Renal cortex interstitium (tissue), 11 donors: ENCODE measurements around the gene USP16. TPM values are rescaled to one million over a fixed set of nuclear protein-coding genes. Genes with fewer than 3 reads are reported as not detected.
"Not testable (repeated sequence)": the region's sequence is repeated elsewhere in the genome, so short reads cannot be mapped to it uniquely, and the experiment has no call there.

Experiments used
- DNase-seq, 11 donors: peaks; one replicate each; pipeline ENCODE4 v3.0.0-alpha.2; 2013; ENCODE audit warnings: low read depth in 9 of 11, low spot score in 4 of 11; ENCODE audit errors: extremely low read depth in 1 of 11
- polyA plus RNA-seq, 3 donors: library from polyadenylated mRNA; unstranded; fragments of 120-200 nt; gene quantifications; one replicate each; pipeline ENCODE4 v1.2.1, GENCODE V29; 2013; ENCODE audit not compliant: insufficient read length in 3 of 3

USP16 gene
- polyA plus RNA-seq, 3 donors = 47.0 to 59.2 (median 53.8) TPM

DNA sequence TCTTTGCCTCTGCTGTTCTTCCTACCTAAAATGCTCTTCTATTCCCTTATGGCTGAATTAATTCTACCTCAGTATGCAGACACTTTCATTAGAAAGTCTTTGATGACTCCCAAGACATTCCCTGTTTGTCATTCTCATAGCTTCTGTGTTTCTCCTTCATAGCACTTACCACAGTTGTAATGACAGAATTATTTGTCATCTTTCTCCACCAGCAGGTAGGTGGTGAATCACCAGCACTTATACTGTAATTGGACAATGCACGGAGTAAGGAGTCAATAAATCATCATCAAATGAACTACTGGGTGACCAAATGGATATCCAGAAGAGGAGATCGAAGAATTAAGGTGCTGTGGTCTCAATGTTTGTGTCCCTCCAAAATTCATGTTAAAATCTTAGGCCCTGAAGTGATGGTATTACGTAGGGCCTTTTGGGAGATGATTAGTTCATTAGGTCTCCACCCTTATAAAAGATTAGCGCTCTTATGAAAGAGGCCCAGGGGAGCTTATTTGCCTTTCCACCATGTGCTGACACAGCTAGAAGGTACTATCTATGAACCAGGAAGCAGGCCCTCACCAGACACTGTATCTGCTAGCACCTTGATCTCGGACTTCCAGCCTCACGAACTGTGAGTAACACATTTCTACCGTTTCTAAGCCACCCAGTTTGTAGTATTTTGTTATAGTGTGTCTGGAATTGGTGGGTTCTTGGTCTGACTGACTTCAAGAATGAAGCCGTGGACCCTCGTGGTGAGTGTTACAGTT lies 51.4 kb downstream of the USP16 start:
- DNase-seq = no peak

DNA sequence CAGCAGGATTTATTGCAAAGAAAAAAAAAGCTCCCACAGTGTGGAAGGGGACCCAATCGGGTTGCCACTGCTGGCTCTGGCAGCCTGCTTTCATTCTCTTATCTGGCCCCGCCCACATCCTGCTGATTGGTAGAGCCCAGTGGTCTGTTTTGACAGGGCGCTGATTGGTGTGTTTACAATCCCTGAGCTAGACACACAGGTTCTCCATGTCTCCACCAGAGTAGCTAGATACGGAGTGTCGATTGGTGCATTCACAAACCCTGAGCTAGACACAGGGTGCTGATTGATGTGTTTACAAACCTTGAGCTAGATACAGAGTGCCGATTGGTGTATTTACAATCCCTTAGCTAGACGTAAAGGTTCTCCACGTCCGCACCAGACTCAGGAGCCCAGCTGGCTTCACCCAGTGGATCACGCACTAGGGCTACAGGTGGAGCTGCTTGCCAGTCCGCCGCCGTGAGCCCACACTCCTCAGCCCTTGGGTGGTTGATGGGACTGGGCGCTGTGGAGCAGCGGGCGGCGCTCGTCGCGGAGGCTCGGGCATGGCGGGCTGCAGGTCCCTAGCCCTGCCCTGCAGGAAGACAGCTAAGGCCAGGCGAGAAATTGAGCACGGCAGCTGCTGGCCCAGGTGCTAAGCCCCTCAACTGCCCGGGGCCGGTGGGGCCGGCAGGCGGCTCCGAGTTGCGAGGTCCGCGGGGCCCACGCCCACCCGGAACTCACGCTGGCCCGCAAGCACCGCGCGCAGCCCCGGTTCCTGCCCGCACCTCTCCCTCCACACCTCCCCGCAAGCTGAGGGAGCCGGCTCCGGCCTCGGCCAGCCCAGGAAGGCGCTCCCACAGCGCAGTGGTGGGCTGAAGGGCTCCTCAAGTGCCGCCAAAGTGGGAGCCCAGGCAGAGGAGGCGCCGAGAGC lies 52.5 kb downstream of the USP16 start:
- DNase-seq = not testable (repeated sequence)

DNA sequence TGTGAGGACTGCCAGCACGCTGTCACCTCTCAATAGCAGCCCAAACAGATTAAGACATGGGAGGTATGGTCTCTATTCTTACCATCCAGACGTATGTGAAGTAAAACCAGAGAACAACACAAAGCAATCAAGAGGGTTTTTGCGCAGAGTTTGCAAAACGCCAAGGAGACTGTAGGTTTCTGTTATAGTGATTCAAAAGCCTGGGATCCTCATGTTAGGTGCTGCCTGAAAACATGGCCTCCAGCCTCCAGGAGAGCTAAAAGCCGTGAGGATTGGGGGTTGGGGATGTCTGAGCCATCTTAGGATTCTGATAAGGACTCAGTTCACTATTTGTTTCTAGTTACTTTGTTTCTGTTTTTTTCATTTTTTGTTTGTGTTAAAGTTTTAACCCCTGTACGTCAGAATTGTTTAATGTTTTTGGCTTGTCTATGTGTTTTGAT lies 53.2 kb downstream of the USP16 start:
- DNase-seq = no peak

DNA sequence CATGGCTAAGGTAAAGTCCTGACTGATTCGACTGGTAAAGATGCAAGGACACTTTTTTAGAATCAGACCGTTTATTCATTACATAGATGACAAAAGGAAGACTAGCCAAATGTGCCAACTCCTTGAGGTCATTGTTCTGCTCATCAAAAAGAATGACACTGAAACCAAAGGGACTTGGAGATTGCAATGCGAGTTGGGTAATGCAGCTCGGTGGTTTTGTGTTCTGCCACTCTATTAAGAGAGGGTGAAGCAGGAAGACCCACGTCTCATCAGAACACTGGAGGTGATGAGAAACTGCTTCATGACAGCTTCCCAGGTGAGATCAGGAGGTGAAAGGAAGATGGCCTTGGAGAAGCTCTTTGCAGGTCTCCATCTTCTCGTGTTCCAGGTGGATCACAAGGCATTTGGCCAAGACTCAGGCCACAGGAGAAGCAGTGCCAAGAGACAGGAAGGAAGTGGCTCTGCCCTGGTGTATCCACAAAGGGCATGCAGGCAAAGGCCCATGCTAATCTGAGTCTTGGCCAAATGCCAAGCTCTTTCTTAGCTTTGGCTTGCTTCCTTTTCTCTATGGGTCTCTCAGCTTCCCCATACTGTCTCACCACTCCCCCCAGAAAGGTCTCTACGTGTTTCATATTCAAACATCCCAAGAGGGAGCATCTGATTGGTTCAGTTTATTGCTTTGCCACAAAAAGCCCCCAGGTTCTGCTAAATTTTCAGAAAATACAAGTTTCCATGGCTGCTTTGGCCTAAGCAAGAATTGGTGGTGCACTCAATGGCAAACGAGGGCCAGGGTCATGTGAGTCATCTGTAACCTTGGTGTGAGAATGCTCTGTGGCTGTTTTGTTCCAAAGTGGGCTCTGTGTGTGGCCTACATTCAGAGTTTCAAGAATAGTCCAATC lies 54.6 kb downstream of the USP16 start:
- no peak for DNase-seq

DNA sequence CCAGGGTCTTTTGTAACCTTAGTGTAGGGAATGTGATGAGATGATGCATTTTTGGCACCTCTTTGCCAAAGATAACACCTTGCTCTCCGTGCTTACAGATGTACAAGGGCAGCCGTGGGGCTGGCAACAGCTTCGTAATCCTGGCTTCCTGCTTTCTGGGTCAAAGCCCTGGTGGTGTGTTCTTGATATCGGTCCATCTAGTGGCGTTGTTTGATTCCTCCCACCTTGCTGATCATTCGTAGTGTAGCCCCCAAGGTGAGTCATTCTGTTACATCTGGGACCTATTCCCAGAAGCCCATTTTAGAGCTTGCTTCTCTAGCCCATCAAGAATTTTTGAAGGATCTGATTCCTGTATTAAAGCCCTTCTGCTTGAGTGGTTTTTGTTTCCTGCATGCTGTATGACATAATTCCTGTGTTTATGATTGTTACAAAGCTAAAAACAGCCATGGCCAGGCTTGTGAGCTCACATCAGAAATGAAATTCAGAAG lies 56.0 kb downstream of the USP16 start:
- no peak for DNase-seq

DNA sequence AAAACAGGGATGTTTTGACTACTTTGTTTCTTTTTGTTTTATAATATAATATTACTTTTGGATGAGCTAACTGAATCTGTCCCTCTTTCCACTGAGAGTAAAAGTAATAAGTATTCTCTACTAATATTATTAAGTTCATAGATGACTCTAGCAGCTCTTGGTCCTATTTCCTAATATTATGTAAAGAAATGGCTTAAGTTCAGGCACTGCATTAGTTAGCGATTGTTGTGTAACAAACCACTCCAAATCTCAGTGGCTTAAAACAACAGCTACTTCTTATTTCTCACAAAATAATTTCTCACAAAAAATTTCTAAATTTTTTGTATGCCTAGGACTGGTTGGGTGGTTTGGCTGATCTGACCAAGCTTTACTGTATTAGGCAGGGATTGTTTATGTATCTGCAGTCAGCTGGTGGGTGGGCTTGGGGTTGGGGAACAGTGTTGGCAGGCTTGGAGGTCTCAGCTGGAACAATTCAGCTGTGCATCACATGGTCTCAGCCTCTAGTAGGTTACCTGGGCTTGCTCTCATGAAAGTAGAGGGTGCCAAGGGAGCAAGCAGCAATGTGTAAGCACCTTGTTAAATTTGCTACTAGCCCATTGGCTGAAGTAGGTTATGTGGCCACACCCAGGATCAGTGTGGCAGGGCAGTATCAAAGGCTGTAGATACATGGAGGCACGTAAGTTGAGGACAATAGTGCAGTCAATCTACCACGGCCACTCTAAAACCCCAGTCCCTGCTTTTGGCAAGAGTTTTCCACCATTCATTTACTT lies 57.8 kb downstream of the USP16 start:
- DNase-seq = no peak

DNA sequence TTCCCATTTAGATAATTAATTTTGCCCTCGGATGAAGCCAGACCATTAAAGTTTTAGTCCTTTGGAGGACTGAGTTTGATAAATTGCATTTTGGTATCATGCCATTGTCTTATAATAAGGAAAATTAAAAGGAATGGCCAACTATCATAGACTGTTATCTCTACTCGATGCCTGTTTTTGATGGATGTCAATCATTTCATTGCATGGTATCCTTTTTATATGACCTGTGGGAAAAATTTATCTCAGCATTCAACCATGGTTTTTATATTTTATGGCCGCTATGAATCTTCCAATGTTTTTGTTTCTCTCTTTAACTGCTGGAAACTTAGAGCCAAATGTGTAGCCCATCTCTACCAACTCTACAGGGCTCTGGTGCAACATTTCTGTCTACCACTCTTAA lies 58.8 kb downstream of the USP16 start:
- DNase-seq = no peak

DNA sequence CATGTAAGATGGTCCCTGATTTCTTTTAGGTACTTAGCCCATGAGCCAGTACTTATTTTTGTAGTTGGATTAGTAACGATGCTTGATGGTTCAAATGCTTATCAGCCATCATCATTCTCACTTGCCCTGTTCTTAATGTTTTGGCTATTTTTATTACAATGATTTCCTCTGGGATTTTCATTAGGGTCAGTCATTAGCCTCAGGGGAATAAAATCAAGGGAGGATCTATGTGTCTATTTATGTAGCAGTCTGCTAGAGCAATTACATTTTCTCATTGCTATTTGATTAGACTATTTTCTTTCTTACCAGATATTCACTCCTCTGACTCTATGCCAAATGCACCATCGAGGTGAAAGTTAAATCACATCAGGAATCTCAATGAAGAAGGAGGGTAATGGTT lies 59.9 kb downstream of the USP16 start:
- no peak for DNase-seq

DNA sequence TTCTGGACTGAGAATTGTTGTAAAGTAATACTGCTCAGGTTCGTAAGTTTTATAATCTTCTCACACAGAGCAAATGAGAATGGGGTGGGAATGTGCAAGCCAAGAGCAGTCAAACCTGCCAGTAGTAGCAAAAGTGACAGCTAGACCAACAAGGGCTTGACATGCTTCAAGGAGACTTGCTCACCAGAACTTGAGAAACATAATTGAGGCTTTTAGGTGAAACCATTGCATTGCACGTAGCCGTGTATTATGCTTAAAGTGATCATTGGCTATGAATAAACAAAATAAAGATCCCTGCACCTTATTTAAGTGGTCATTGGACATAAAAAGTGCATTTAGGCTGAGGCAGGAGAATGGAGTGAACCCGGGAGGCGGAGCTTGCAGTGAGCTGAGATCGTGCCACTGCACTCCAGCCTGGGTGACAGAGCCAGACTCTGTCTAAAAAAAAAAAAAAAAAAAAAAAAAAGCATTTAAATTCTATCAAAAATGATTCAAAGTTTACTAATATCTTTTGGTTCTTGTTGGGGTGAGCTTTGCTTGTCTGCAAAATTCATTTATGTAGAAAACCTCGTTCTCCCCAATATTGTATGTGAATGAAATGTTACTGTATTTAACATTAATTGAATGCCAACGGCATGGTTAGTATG lies 60.8 kb downstream of the USP16 start:
- DNase-seq = no peak

DNA sequence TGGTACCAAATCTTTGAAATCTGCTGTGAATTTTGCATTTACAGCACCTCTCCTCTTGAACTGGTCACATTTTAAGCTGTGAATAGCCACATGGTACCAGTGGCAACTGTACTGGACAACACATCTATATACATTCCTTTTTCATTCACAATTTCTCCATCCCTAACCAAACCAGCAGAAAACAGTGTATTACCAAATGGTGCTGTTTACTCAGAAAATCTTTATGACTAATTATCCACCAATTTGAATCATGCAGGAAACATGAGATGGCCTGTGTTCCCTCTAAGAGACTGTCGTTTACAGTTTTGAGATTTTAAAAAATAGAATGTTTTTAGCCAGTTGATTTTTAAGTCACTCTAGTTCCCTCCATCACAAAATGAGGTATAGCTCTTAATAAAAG lies 66.6 kb downstream of the USP16 start:
- no peak for DNase-seq

DNA sequence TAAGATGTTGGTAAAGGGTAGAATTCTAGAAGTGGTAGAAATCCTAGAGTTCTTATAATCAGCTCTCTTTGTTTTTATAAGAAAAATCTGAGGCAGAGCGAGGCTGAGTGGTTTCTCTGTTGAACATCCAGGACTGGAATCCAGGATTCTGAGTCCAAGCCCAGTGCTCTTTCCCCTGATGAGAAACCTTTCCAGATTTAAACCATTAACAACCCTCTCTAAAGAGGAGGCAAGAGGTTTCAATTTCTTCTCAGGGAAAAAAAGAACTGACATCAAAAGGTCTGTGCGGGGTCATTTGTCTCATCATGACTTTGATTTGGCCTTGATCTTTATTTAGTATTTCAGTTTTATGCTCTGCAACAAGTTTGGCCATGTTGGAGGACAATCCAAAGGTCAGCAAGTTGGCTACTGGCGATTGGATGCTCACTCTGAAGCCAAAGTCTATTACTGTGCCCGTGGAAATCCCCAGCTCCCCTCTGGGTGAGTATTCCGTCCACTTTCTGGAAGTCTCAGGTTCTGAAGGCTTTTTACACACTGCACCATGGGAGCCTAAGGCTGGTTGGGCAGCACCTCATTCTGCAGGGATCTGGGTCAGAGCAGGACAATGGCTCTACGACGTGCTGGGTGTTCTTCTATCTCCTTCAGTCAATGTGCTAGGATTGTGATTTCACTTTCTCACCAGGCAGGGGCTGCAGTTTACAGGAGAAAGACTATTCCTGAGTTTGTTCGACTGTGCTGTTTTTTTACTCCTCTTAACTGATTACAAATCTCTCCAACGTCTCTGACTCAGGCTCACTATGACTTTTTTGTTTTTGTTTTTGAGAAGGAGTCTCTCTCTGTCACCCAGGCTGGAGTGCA lies 67.9 kb downstream of the USP16 start:
- no peak for DNase-seq

DNA sequence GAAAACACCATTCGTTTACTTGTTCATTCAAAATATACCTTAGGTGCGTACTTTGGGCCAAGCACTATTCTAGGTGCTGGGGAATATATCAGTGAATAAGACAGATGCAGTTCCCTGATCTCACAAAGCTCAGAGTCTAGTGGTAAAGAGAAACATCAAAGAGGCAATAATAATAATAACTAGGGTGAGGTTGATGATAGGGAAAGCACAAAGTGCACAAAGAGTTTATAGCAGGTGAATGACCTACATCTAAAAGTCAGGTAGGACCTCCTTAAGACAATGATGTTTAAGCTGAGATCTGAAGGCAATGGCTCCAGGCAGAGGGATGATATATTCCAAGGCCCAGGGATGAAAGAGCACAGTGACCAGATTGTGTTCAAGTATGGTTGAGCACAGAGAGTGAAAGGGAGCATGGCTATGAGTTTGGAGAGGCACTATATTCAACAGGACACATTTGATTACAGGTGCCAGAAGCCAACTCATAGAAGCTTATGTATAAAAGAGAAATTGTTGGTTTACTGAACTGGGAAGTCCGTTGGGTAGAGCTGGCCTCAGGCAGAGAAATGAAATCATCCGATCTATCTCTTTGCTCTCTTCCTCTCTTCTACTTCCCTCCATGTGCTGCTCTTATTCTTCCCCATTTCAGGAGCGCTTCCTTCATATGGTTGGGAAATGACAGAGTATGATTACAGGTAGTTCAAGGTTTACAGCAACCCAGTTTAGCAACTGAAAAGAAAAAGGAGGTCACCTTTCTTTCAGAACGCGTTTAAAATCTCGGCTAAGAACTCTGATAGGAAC lies 71.9 kb downstream of the USP16 start:
- DNase-seq = no peak

DNA sequence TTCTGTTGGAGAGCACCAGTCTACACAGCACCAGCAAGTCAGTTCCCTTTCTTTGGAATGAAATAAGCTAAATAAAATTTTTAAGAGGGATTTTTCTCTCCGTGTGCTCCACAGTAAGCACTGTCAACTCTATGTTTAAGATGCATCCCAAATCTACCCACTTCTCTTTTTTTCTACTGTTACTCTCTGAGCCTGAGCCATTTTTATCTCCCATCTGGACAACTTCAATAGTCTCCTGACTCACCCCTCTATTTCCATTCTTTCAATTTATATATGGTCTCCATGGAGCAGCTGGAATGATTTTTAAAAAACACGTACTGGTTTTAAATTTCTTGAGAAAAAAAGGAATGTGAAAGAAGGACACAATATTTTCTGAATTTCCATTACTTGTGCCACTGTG lies 73.7 kb downstream of the USP16 start:
- DNase-seq = no peak

DNA sequence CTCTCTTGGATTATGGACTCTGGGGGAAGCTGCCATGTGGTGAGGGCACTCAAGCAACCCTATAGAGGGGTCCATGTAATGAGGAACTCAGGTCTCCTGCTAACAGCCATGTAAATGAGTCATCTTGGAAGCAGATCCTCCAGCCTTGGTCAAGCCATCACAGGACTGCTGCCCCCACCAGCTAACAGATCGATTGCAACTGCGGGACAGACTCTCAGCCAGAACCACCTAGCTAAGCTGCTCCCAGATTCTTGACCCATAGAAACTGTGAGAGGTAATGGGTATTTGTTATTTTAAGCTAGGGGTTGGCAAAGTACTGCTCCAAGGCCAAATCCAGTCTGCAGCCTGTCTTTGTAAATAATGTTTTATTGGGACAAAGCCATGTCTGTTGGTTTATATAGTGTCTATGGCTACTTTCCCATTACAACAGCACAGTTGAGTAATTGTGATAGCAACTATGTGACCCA lies 78.4 kb downstream of the USP16 start:
- no peak for DNase-seq
